ENCODE measurements around the gene LRRC45. TPM values are rescaled to one million over a fixed set of nuclear protein-coding genes. Genes with fewer than 3 reads are reported as not detected.

Gene LRRC45
- total RNA-seq, 3 donors from 2014 or later (not counting 1 experiment from before 2014, with no cell fraction given), result 15.9 to 21.6 (median 16.8) TPM

GRCh38 chr17:82004517-82005455, 18.3 kb upstream of the LRRC45 start:
- intact Hi-C loops (cut with micrococcal nuclease), result no loop called here
- 85% methylated on average over 41 of the region's 41 CpGs for WGBS (ENCODE audit: insufficient coverage)
- no peak for ATAC-seq

GRCh38 chr17:82005701-82006348, 17.3 kb upstream of the LRRC45 start:
- Histone ChIP-seq H3K36me3 (ENCODE audit: control insufficient read depth, insufficient read depth, low read length) (no peaks in the 10 kb centered on the region), H3K9me3 (ENCODE audit: control insufficient read depth, insufficient read depth, low read length) (no peaks in the 10 kb centered on the region), H3K4me3 (ENCODE audit: low read length) (no peak overlapping the region), H3K27ac (ENCODE audit: low read length) (no peak overlapping the region), H3K27me3 (ENCODE audit: control insufficient read depth, insufficient read depth, low read length) (no peaks in the 10 kb centered on the region), H3K4me1 (ENCODE audit: control insufficient read depth, insufficient read depth, low read length) (no peaks in the 10 kb centered on the region)
- no peaks in the 10 kb centered on the region for H3K36me3 Mint-ChIP-seq
- no peak overlapping the region for H3K4me3 Mint-ChIP-seq
- no peaks in the 10 kb centered on the region for H3K9me3 Mint-ChIP-seq
- no peak for TF ChIP-seq CTCF (IDR thresholded peaks at IDR 0.05)
- no peak overlapping the region for H3K27ac Mint-ChIP-seq
- intact Hi-C loops (cut with micrococcal nuclease), result no loop called here
- no peaks in the 10 kb centered on the region for H3K27me3 Mint-ChIP-seq (ENCODE audit: low read depth in 2 of 2)
- ATAC-seq (no peak), DNase-seq (no peak)
- 95% methylated on average over 30 of the region's 30 CpGs for WGBS (ENCODE audit: insufficient coverage)
- no peaks in the 10 kb centered on the region for H3K4me1 Mint-ChIP-seq

More at GRCh38 chr17:82004517-82005455, 18.3 kb upstream of the LRRC45 start:
- H3K4me1 ChIP-seq (ENCODE audit: control insufficient read depth, insufficient read depth, low read length), result no peaks in the 10 kb centered on the region
- no peak overlapping the region for H3K4me3 ChIP-seq (ENCODE audit: low read length)
- no peak overlapping the region for H3K4me3 Mint-ChIP-seq
- H3K27ac Mint-ChIP-seq, result no peak overlapping the region
- H3K36me3 ChIP-seq (ENCODE audit: control insufficient read depth, insufficient read depth, low read length), result no peaks in the 10 kb centered on the region
- no peaks in the 10 kb centered on the region for H3K27me3 Mint-ChIP-seq (ENCODE audit: low read depth in 2 of 2)
- H3K9me3 ChIP-seq (ENCODE audit: control insufficient read depth, insufficient read depth, low read length), result no peaks in the 10 kb centered on the region
- H3K9me3 Mint-ChIP-seq, result no peaks in the 10 kb centered on the region
- no peak for TF ChIP-seq CTCF (IDR thresholded peaks at IDR 0.05)
- no peaks in the 10 kb centered on the region for H3K27me3 ChIP-seq (ENCODE audit: control insufficient read depth, insufficient read depth, low read length)
- no peaks in the 10 kb centered on the region for H3K36me3 Mint-ChIP-seq
- H3K4me1 Mint-ChIP-seq, result no peaks in the 10 kb centered on the region
- H3K27ac ChIP-seq (ENCODE audit: low read length), result no peak overlapping the region
- no peak for DNase-seq

DNA sequence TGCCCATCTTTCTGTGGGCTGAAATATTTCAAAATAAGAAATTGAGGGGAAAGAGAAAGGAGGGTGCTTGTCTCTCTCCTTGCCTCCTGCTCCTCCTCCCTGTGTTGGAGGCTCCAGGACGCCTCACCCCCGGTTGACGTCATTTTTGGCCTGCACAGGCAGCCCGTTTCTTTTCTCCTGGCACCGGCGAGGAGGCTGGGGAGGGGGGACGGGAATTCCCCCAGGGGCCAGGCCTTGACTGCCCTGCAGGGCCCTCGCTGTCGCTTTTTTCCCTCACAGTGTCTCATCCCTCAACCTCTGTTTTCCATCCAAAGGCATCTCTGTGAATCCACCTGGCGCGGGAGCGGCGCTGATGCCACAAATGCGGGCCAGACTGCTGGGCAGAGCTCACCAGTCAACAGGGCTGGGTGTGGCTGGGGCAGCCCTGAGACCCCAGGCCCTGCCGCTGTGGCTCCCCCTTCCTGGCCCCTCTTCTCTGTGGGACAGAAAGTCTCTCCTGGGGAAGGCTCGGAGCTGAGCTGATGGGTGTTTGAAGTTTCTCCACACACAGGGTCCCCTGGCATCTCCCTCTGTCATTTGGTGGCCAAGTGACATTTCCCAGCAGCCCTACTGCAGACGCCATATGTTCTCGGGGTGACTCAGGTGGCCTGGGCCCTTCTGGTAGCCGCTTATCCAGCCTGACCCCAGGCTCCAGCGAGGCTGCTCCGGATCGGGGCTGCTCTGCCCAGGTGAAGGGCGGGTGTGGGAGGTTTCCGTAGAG, 16.5 kb upstream of the LRRC45 start:
- WGBS (ENCODE audit: insufficient coverage), result 96% methylated on average over 24 of the region's 24 CpGs
- H3K4me3 Mint-ChIP-seq, result no peak overlapping the region
- no peak overlapping the region for H3K27ac Mint-ChIP-seq
- no peaks in the 10 kb centered on the region for H3K4me1 Mint-ChIP-seq
- Histone ChIP-seq H3K27ac (ENCODE audit: low read length) (no peak overlapping the region), H3K4me3 (ENCODE audit: low read length) (no peak overlapping the region), H3K4me1 (ENCODE audit: control insufficient read depth, insufficient read depth, low read length) (no peaks in the 10 kb centered on the region), H3K9me3 (ENCODE audit: control insufficient read depth, insufficient read depth, low read length) (no peaks in the 10 kb centered on the region), H3K27me3 (ENCODE audit: control insufficient read depth, insufficient read depth, low read length) (no peaks in the 10 kb centered on the region), H3K36me3 (ENCODE audit: control insufficient read depth, insufficient read depth, low read length) (no peaks in the 10 kb centered on the region)
- no peaks in the 10 kb centered on the region for H3K9me3 Mint-ChIP-seq
- no peak for DNase-seq
- intact Hi-C loops (cut with micrococcal nuclease), result no loop called here
- H3K27me3 Mint-ChIP-seq (ENCODE audit: low read depth in 2 of 2), result no peaks in the 10 kb centered on the region
- no peak for TF ChIP-seq CTCF (IDR thresholded peaks at IDR 0.05)
- no peaks in the 10 kb centered on the region for H3K36me3 Mint-ChIP-seq
- ATAC-seq, result no peak

All from natural killer cell (primary cell).